RWPE1 (cell line): ENCODE data around the gene IGF1R.

Source experiments
- CTCF ChIA-PET: fragments of 350-600 bp; sonication (Branson Sonifier 250); formaldehyde crosslinking; extraction: SDS; loops from one replicate; lab custom pipeline; 2021; lab: Yijun Ruan, JAX
- POLR2A ChIA-PET: fragments of 400-600 bp; formaldehyde crosslinking; extraction: SDS; loops from one replicate; lab custom pipeline; 2020; ENCODE audit warnings: antibody characterized with exemption; ENCODE audit not compliant: low non-redundant PET; lab: Yijun Ruan, JAX
- DNase-seq: peaks from one replicate; pipeline ENCODE4 v3.0.0; 2012; ENCODE audit warnings: low spot score
- H3K27ac ChIP-seq: fragments of 450-650 bp; 2 replicates; pipeline ENCODE4 v1.5.1; 2017
- CTCF ChIP-seq: fragments of 450-650 bp; conservative IDR thresholded peaks from 2 replicates; pipeline ENCODE4 v1.5.1; 2017; ENCODE audit warnings: low read depth, mild to moderate bottlenecking

The IGF1R gene

GRCh38 chr15:98667521-98668179 lies 19.3 kb downstream of the IGF1R start:
- ChIA-PET POLR2A (no interaction called here), CTCF (interaction anchor here (0.5 to 0.7 kb wide), 3 partner anchors 21 to 217 kb away, joined by 3 to 4 read pairs (median 3); no protein-coding TSS in a partner anchor)
- DNase-seq, result no peak
- peak overlapping the region; percentile 67 for H3K27ac ChIP-seq
- no peak for TF ChIP-seq CTCF

- CTCF ChIA-PET, result interaction anchor here (0.6 kb wide), 1 partner anchor 205 kb away, joined by 5 read pairs; no protein-coding TSS in a partner anchor
- peak; percentile 79 for DNase-seq
- POLR2A ChIA-PET, result no interaction called here
- peak overlapping the region; percentile 57 for H3K27ac ChIP-seq
- TF ChIP-seq CTCF, result no peak
These were observed 20.4 kb downstream of the IGF1R start for GRCh38 chr15:98668566-98669308.

GRCh38 chr15:98669638-98670037 lies 21.3 kb downstream of the IGF1R start:
- POLR2A ChIA-PET, result no interaction called here
- no peak for DNase-seq
- CTCF ChIA-PET, result no interaction called here
- no peak for TF ChIP-seq CTCF
- H3K27ac ChIP-seq, result peak overlapping the region; percentile 57

GRCh38 chr15:98671060-98672008 lies 23.0 kb downstream of the IGF1R start:
- DNase-seq, result no peak
- POLR2A ChIA-PET, result no interaction called here
- TF ChIP-seq CTCF, result no peak
- CTCF ChIA-PET, result interaction anchor here (0.8 kb wide), 1 partner anchor 80 kb away, joined by 4 read pairs; no protein-coding TSS in a partner anchor
- H3K27ac ChIP-seq, result no peak overlapping the region

- CTCF ChIA-PET, result interaction anchor here (1.0 kb wide), 1 partner anchor 231 kb away, joined by 3 read pairs; no protein-coding TSS in a partner anchor
- POLR2A ChIA-PET, result no interaction called here
- H3K27ac ChIP-seq, result no peak overlapping the region
- no peak for TF ChIP-seq CTCF
- no peak for DNase-seq
These were observed 24.8 kb downstream of the IGF1R start for GRCh38 chr15:98673133-98673532.

GRCh38 chr15:98674336-98674735 lies 26.0 kb downstream of the IGF1R start:
- TF ChIP-seq CTCF, result no peak
- POLR2A ChIA-PET, result no interaction called here
- CTCF ChIA-PET, result no interaction called here
- no peak overlapping the region for H3K27ac ChIP-seq
- DNase-seq, result no peak
